GM18858 (cell line): ENCODE data around the gene UBXN7.
"Not testable (repeated sequence)": the region's sequence is repeated elsewhere in the genome, so short reads cannot be mapped to it uniquely, and the experiment has no call there.

ENCODE experiments used
- ATAC-seq: cut with Tn5 transposase; IDR thresholded peaks from one replicate; pipeline ENCODE4 v1.9.1; 2021; ENCODE audit not compliant: unreplicated experiment

UBXN7 gene

DNA sequence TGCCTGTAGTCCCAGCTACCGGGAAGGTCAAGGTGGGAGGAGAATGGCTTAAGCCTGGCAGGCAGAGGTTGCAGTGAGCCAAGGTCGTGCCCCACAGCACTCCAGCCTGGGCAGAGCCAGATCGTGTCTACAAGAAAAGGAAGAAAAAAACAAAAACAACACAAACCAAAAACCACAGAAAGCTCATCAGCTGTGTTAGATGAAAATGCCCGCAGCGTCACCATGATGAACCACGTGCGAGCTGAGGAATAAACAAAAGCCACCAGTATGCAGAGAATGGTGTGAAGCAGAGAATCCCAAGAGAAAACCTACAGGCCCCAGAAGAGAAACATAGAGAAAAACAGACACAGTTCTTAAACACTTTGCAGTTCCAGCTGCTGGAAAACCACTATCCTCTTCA lies 74.3 kb downstream of the UBXN7 start:
- no peak for ATAC-seq

DNA sequence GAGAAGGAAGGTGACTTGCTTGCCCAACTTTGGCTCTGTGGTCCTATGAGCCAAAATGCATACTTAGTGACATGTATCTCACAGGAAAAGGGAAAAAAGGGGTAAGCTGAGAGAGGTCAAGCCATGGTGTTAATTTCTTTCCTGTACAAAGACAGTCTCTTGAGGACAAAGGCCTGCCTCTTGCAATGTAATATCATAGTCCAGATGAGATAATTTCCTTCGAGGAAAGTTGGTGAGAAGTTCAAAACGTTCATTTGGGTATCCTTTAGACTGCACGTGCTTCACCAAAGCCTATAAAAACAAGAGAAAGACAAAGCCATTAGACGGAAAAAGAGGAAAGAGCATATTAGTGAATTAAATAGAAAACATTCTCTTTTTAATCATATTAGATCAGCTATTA lies 75.7 kb downstream of the UBXN7 start:
- no peak for ATAC-seq

DNA sequence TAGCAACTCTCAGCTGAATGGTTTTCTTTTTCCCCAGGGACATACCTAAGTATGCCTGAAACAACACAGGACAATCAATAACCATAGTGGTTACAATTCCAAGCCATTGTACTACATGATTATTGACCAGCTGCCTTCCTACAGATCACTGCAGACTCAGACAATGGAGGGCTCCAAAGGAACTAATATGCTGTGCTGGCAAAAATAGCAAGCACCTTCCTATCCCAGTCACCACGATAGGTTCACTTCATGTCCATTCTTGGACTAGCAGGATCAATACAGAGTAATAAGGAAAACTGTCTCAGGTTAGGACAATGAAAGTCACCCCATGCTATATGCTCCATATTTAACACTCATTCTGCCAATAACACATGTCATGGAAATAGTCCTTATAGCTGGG lies 76.6 kb downstream of the UBXN7 start:
- ATAC-seq, result no peak

DNA sequence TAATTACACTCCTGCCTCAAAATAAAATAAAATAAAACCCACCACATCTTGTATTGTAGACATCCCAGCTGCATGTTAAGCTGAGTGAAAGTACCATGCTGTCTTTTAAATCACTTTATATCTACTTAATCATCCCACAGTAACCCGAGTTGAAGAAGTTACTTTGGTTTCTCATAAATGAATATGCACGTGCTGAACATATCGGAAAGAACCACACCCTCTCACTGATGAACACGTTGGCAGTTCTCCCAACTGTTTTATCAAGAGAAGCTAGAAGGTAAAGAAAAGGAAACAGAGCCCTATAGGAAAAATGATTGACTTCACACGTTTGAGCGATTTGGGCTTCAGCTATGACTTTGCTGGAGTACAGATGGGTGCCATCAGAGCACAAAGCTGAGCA lies 78.1 kb downstream of the UBXN7 start:
- ATAC-seq, result no peak

DNA sequence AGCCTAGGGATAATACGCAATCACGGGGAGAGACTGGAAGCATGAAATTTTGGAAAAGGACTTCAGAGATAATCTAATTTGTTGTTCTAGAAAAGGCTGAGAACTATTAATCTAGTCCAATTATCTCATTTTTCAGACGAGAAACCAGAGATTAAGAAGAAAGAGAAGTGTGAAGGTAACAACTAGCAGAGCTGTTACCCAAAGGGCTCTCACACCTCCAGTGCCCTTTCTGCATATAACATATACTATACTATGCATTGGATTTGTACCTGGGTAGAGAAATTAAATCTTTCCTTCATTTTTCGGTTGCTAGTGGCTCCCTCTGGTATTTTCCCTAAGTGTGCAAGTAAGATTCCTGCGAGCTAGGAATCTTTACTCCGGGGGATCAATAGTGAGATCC lies 80.7 kb downstream of the UBXN7 start:
- ATAC-seq, result no peak

DNA sequence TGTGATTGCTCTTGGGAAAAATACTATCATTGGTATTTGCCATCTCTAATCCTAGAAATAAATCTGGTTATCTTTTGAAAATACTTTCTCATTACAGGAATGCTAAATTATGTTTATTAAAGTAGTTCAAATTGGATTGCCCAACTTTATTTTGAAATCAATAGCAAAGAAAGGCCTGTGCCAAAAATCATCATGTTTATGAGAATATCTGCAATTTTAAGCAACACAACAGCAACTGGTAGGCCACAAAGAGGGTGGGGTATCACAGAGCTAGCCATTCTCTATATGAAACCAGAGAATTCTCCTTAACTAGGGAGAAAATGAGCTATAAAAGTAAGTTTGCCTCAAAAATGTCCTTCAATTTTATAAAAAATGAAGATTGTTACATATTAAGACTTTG lies 82.2 kb downstream of the UBXN7 start:
- no peak for ATAC-seq

DNA sequence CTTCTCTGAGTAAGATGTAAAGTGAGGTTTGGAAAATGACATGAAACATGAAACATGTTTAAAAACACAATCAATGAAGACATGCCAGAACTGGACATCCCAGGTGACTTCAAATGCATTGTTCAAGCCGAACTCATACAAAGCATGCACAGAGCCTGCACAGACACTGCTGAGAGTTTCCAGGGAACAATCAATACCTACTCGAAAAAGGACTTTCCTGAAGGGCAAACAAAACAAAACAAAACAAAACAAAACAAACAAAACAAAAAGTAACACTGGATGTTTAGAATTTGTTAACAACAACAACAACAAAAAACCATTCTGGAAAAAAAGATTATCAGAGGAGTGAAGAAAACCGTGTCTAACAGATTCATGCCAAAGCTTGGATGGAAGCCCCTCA lies 83.5 kb downstream of the UBXN7 start:
- no peak for ATAC-seq

DNA sequence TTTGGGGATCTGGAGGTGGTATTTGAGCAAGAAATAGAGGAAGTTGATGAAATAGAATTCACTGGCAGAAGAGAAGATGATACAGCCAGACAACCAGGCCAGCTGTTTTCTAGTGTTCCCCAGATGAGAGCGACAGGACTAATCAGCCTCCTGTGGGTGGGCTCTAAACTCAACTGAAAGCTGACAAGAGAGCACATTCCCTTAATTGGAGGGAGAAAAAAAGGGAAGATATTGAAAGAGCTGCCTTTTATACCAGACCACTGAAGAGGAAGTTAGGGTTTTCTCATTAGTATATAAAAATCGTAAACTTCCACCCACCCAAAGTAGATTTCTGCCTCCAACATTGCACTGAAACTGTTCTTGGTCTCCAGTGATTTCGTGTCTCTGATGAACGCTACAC lies 87.6 kb downstream of the UBXN7 start:
- no peak for ATAC-seq

DNA sequence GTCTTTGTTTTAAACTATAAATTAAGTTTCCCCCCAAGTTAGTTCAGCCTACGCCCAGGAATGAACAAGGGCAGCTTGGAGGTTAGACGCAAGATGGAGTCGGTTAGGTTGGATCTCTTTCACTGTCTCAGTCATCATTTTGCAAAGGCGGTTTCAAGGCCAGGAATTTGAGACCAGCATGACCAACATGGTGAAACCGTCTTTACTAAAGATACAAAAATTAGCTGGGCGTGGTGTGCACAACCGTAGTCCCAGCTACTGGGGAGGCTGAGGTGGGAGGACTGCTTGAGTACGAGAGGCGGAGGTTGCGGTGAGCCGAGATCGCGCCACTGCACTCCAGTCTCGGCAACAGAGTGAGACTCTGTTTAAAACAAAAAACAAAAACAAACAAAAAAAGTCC lies 88.3 kb downstream of the UBXN7 start:
- ATAC-seq, result not testable (repeated sequence)

DNA sequence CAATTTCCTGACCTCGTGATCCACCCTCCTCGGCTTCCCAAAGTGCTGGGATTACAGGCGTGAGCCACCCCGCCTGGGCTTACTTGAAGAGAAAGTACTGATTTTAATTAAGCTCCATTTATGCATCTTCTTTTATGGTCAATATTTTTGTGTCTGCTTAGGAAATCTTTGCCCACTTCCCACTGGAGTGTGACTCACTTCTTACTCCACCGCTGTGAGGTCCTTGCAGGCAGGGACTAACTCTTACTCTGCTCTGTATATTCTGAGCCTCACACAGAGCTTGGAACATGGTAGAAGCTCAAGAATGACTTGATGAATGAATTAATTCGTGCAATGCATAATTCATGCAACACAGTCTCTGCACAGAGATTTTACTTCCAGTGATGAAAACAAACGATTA lies 91.1 kb downstream of the UBXN7 start:
- ATAC-seq, result no peak

DNA sequence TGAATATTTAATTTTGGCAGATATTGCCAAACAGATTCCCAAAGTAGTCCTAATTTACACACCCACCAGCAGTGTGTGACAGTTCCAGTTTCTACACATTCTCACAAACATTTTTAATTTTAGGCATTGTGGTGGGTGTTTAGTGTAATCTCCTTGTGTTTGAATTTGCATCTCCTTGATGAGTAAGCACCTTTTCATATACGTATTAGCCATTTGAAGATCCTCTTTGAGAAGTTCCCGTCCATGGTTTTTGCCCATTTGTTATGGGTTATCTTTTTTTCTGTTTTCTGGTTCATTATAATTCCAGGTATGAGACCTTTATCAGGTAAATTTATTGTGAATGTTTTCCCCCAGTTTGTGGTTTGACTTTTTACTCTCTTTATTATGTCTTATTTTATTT lies 91.8 kb downstream of the UBXN7 start:
- ATAC-seq, result no peak

DNA sequence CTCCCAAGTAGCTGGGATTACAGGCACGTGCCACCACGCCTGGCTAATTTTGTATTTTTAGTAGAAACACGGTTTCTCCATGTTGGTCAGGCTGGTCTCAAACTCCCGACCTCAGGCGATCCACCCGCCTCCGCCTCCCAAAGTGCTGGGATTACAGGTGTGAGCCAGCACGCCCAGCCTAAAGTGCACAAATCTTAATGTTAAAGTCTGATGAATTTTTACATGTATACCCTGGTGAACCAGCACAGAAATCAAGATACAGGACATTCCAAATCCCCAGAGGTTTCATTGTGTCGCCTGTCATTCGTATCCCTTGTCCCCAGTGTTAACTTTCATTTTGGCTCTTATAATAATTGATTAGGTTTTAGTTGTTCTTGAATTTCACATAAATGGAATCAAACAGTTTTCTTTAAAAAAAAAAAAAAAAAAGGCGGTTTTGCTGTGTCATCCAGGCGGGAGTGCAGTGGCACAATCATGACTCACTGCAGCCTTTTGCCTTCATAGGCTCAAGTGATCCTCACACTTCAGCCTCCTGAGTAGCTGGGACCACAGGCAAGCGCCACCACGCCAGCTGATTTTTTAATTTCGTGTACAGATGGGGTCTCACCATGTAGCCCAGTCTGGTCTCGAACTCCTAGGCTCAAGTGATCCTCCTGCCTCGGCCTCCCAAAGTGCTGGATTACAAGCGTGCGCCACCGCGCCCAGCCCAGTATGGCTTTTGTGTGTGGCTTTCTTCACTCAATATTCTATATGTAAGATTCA lies 92.6 kb downstream of the UBXN7 start:
- ATAC-seq, result no peak

DNA sequence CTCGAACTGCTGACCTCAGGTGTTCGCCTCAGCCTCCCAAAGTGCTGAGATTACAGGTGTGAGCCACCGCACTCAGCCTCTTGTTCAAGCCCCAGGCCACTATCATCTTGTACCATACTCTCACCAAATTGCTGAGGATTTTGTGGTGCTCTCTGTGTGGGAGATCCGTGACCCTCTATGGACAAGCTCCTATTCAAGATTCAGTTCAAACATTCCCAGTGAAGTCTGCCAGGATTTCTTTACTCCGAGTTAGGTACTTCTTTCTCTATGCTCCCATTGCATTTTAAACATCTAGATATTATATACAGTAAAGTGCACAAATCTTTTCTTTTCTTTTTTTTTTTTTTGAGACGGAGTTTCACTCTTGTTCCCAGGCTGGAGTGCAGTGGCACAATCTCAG lies 93.2 kb downstream of the UBXN7 start:
- no peak for ATAC-seq

DNA sequence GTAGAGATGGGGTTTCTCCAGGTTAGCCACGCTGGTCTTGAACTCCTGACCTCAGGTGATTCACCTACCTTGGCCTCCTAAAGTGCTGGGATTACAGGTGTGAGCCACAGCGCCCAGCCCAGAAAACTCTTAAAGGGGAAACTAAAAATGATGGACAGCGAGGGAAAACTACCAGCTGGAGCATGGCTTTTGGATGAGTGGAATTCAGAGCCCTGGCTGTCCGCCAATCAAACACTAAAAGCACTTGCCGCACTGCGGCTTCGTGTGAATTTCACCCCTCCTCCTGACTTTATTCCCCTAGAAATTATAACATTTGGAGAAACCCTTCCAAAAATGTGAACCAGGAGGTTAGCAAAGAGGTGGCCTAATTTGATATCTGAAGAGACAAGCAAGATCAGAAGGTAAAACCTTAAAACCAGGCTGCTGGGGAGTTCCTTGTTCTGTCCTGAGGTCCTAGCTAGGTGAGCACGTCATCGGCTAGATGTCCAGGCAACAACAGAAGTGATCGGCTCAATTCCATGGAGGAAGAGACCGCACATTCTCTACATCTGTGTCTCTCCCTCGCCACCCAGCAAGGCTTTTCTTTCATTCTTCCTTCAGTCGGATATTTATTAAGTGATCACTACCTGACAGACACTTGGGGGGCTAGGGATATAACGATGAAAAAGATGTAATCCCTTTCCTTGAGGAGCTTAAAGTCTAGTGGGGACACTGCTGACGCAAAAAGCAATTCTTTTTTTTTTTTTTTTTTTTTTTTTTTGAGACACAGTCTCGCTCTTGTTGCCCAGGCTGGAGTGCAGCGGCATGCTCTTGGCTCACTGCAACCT lies 95.7 kb downstream of the UBXN7 start:
- no peak for ATAC-seq

DNA sequence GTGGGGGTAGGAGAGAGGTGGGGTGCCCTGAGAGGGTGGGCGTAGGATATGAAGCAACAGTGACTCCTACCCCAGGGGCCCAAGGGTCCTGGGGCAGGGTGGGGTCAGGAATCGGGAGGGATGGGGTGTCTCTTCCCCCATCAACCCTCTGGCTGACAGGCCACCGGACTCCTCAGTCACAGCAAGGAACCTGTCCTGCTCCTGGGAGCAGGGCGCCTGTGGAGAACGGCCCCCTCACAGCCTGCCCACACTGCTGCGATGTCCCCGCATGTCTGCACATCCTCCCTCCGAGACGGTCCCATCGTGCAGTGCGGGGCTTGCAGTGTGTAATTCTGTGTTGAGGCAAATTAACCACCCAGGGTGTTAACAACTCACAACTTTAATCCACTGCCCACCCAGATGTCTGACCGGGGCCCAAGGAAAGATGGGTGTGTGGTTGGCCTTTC lies 96.7 kb downstream of the UBXN7 start:
- ATAC-seq, result no peak

DNA sequence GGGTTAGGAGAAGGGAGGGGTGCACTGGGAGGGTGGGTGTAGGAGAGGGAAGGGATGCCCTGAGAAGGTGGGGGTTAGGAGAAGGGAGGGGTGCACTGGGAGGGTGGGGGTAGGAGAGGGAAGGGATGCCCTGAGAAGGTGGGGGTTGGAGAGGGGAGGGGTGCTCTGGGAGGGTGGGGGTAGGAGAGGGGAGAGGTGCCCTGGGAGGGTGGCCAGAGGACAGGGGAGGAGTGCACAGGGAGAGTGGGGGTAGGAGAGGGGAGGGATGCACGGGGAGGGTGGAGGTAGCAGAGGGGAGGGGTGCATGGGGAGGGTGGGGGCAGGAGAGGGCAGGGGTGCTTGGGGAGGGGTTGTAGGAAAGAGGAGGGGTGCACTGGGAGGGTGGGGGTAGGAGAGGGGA lies 97.2 kb downstream of the UBXN7 start:
- ATAC-seq, result no peak

DNA sequence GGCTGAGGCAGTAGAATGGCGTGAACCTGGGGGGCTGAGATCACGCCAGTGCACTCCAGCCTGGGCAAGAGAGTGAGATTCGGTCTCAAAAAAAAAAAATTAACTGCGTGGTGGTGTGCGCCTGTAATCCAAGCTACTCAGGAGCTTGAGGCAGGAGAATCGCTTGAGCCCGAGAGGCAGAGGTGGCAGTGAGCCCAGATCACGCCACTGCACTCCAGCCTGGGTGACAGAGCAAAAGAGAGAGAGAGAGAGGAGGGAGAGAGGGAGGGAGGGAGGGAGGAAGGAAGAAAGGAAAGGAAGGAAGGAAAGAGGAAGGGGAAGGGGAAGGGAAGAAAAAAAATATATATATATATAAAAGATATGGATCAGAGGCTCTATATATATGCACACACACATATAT lies 100.1 kb downstream of the UBXN7 start:
- no peak for ATAC-seq

DNA sequence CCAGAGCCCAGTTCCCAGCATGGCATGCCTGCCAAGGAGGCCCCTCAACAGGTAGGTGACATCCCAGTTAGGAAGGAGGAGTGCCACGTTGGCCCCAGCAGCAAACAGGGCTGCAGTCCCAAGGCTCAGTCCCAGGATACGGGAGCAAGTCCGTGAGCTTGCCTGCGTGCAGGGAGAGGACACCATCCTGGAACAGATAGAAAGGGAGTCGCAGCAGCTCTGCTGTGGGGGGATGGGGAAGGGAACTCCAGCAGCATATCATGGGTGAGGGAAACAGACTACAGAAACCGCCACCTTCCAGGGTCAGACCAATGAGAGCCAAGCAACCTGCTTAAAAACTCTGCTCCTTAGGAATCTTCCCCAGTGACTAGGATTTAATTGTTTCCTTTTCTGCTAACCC lies 104.8 kb downstream of the UBXN7 start:
- ATAC-seq, result no peak

DNA sequence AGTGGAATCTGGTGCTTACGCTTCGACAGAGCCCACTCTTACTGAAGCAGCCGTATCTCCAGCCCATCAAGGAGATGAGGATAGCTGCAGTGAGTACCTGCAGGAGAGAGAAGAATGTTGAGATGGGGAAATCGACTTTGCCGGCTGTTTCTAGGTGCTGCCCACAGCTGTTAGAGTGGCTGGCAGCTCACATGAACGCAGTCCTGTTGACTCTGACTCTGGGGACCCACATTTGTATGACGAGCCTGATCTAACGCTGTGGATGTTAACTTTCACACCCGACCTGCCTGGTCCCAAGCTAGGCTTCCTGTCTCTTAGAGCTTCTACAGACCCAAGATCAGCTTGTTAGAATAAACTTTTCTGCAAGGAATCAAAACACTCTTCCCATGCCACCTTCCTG lies 105.3 kb downstream of the UBXN7 start:
- no peak for ATAC-seq

DNA sequence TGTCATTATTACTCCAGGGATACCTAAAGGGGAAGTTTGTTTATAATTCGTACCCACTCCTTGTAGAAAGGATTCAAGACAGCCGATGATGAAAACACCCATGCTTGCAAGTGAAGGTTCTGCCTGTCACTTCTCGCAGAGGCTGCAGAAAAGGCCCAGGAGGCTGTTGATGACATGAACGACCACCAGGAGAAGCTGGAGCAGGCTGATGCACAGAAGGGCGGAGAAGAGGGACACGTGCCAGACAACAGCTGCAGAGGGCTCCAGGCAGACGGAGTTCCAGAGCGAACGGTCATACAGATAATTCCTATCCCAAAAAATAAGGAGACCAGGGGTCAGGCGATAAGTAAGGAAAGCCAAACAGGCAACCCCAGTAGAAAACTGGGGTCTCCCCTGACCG lies 108.5 kb downstream of the UBXN7 start:
- ATAC-seq, result no peak

DNA sequence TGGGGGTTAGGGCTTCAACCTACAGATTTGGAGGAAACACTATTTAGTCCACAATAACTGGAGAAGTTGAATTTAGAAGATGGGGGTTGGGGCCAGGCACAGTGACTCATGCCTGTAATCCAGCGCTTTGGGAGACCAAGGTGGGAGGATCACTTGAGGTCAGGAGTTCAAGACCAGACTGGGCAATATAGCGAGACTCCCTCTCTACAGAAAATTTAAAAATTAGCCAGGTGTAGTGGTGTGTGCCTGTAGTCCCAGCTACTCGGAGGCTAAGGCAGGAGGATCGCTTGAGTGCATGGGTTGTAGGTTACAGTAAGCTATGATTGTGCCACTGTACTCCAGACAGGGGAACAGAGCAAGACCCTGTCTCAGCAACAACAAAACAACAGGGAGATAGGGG lies 109.2 kb downstream of the UBXN7 start:
- no peak for ATAC-seq

DNA sequence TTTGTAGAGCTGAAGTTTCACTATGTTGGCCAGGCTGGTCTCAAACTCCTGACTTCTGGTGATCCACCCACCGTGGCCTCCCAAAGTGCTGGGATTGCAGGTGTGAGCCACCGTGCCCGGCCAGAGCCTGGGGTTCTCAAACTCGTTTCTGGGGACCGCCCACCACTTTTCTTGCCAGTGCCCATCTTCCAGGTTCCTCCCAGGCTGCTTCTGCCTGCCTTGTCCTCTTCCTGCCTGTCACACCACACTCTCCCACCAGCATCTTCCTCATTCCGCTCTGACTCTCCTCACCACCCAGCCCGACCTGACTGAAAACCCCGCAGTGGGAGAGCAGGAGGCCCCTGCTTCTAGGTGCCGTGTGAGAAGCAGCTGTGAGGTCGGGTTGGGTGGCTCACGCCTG lies 111.1 kb downstream of the UBXN7 start:
- ATAC-seq, result no peak

DNA sequence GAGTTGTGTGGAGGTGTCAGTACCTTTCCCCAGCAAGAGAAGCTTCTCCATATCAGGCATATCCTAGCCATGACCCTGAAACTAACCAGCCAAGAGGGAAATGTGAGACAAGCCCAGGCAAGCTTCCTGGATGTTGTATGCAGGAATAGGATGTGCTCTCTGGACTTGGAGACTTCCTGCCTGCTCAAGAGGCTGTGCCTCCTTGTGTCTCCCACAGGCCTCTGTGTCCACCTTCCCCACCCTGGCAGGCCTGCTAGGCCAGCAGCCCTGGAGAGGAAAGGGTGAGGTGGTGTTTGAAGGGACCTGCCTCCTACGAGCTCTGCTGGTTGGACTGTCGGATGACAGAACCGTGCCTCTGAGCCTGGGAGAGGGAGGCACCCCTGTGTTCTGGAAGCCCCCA lies 112.1 kb downstream of the UBXN7 start:
- ATAC-seq, result no peak
